HepG2 (cell line): ENCODE data around the gene C1GALT1. TPM values are rescaled to one million over a fixed set of nuclear protein-coding genes. Genes with fewer than 3 reads are reported as not detected.
A peak's percentile ranks its signal among the peaks of the same experiment; 100 is the strongest.

ENCODE experiments used
- ATAC-seq: fragments of 200-7000 bp; cut with Tn5 transposase; 3 replicates; pipeline ENCODE4 v1.9.1; 2020; ENCODE audit warnings: mild to moderate bottlenecking, moderate library complexity
- BruUV-seq: library from RNA; stranded (reverse); fragments of 400-500 nt; replicated peaks from 2 replicates; lab custom pipeline; 2021; lab: Mats Ljungman, UMichigan
- CTCF ChIA-PET: fragments of 300-600 bp; formaldehyde crosslinking; extraction: SDS; loops from one replicate; lab custom pipeline; 2021; ENCODE audit warnings: low total read pairs, inconsistent platforms, low intra/inter-chr PET ratio; lab: Yijun Ruan, JAX
- POLR2A ChIA-PET: fragments of 350-600 bp; sonication (Branson Sonifier 250); formaldehyde crosslinking; loops from one replicate; lab custom pipeline; 2020; ENCODE audit warnings: antibody characterized with exemption, inconsistent platforms; lab: Yijun Ruan, JAX
- DNase-seq: peaks from one replicate; pipeline ENCODE4 v3.0.0-alpha.2; 2015; ENCODE audit warnings: low spot score
- FAIRE-seq: peaks from 3 replicates; lab custom pipeline; 2011; peaks lifted over from hg19 to GRCh38; lab: Jason Lieb, UNC
- H2AFZ ChIP-seq: one replicate; pipeline ENCODE4 v1.6.1; 2011; ENCODE audit warnings: low read length, inconsistent platforms
- H3K27ac ChIP-seq: fragments of 300-600 bp; 3 replicates; pipeline ENCODE4 v1.8.0; 2011; ENCODE audit warnings: mixed run types, mild to moderate bottlenecking, mixed read lengths, low read length, inconsistent platforms; ENCODE audit not compliant: insufficient read depth; ENCODE audit errors: extremely low read length
- H3K27me3 ChIP-seq, 2 experiments: fragments of 200-600 bp in 1 of 2; 2 replicates in 1 of 2; 3 replicates in 1 of 2; pipeline versions ENCODE4 v1.6.0 to v1.8.0; 2011; ENCODE audit warnings: low read length in 2 of 2, mild to moderate bottlenecking in 2 of 2, moderate library complexity in 2 of 2, inconsistent platforms in 1 of 2; ENCODE audit not compliant: insufficient read depth in 2 of 2, control insufficient read depth in 1 of 2
- H3K36me3 ChIP-seq, 2 experiments: fragments of 200-600 bp in 1 of 2; replicated peaks in 1 of 2; 2 replicates in 1 of 2; 3 replicates in 1 of 2; pipeline versions ENCODE4 v1.5.1 to v1.8.0; 2011; ENCODE audit warnings: low read length in 2 of 2, inconsistent platforms in 1 of 2; ENCODE audit not compliant: insufficient read depth in 2 of 2, control insufficient read depth in 1 of 2
- H3K4me1 ChIP-seq: 2 replicates; pipeline ENCODE4 v1.5.1; 2012; ENCODE audit warnings: low read length, inconsistent platforms; ENCODE audit not compliant: insufficient read depth
- H3K4me2 ChIP-seq: 2 replicates; pipeline ENCODE4 v1.6.0; 2011; ENCODE audit warnings: low read depth, low read length, inconsistent platforms
- H3K4me3 ChIP-seq, 3 experiments: fragments of 200-600 bp in 1 of 3; sonication (generic), shearing (Covaris generic) in 1 of 3; replicated peaks in 1 of 3; 2 replicates each; pipeline ENCODE4 v1.5.1; 2011 to 2016; ENCODE audit warnings: low read length in 3 of 3, inconsistent platforms in 2 of 3, low read depth in 2 of 3, mild to moderate bottlenecking in 2 of 3, control low read depth in 1 of 3, mixed read lengths in 1 of 3; ENCODE audit not compliant: insufficient read depth in 1 of 3
- H3K79me2 ChIP-seq: one replicate; pipeline ENCODE4 v1.6.1; 2011; ENCODE audit warnings: low read length, inconsistent platforms; ENCODE audit not compliant: insufficient read depth
- H3K9ac ChIP-seq: 2 replicates; pipeline ENCODE4 v1.6.0; 2011; ENCODE audit warnings: mild to moderate bottlenecking, low read depth, low read length, inconsistent platforms; ENCODE audit not compliant: insufficient read depth
- H3K9me3 ChIP-seq: 2 replicates; pipeline ENCODE4 v1.5.1; 2012; ENCODE audit warnings: mild to moderate bottlenecking, low read length
- H4K20me1 ChIP-seq: 2 replicates; pipeline ENCODE4 v1.6.0; 2011; ENCODE audit warnings: inconsistent platforms, mild to moderate bottlenecking, low read length, moderate library complexity; ENCODE audit not compliant: insufficient read depth
- CEBPG ChIP-seq: IDR thresholded peaks from 2 replicates; pipeline ENCODE4 v1.6.1; 2016
- SAP130 ChIP-seq: IDR thresholded peaks from 2 replicates; pipeline ENCODE4 v1.6.1; 2016; ENCODE audit warnings: low read depth
- STAG1 ChIP-seq: sonication (generic); formaldehyde crosslinking; IDR thresholded peaks from 2 replicates; pipeline ENCODE4 v1.4.0; 2020; ENCODE audit warnings: missing genetic modification reagents
- ZBTB20 ChIP-seq: sonication (generic); formaldehyde crosslinking; IDR thresholded peaks from 2 replicates; pipeline ENCODE4 v1.8.1; 2023; ENCODE audit warnings: missing genetic modification reagents, low read depth, mild to moderate bottlenecking, borderline replicate concordance
- ZNF235 ChIP-seq: sonication (generic); formaldehyde crosslinking; IDR thresholded peaks from 2 replicates; pipeline ENCODE4 v1.8.1; 2023; ENCODE audit warnings: mild to moderate bottlenecking, missing genetic modification reagents, borderline replicate concordance
- ZNF292 ChIP-seq: sonication (generic); formaldehyde crosslinking; IDR thresholded peaks from 2 replicates; pipeline ENCODE4 v1.8.1; 2022; ENCODE audit warnings: mild to moderate bottlenecking, low read depth, missing genetic modification reagents, borderline replicate concordance
- ZNF441 ChIP-seq: sonication (generic); formaldehyde crosslinking; IDR thresholded peaks from 2 replicates; pipeline ENCODE4 v1.7.0; 2021; ENCODE audit warnings: missing genetic modification reagents, borderline replicate concordance
- WGBS: methylation state at CpG from one replicate; pipeline ENCODE4 v1.1.6; 2017; ENCODE audit warnings: low lambda C conversion rate; 5-methylcytosine and 5-hydroxymethylcytosine counted together
- in situ Hi-C: cut with HindIII; loops from 2 replicates; pipeline ENCODE4 v1.10.0; 2017; ENCODE audit warnings: low pct_unique_long_range_greater_than_20kb; ENCODE audit not compliant: extremely low pct_ligation_motif_present
- intact Hi-C: fragments of 100-400 bp; cut with micrococcal nuclease; formaldehyde crosslinking; loops from one replicate; pipeline ENCODE4 v1.10.0; 2022; ENCODE audit not compliant: unreplicated experiment
- polyA plus RNA-seq, 8 experiments: library from polyadenylated mRNA; depleted of rRNA in 3 of 8; stranded (reverse) in 7 of 8; unstranded in 1 of 8; fragments of >200 nt; fragmentation: Illumina TruSeq in 4 of 8; extraction: Trizol in 4 of 8; gene quantifications; 2 replicates each; pipeline versions ENCODE4 v1.2.1 to v1.2.3, GENCODE V29; 2011 to 2016; ENCODE audit warnings: low read depth in 4 of 8, missing spikeins in 1 of 8, mixed read lengths in 1 of 8; ENCODE audit not compliant: insufficient read depth in 1 of 8
- total RNA-seq, 5 experiments: library from RNA; depleted of rRNA; stranded (reverse); fragments of >200 nt; fragmentation: Illumina TruSeq; extraction: Trizol; gene quantifications; 2 replicates each; pipeline ENCODE4 v1.2.3, GENCODE V29; 2016; ENCODE audit warnings: low read depth in 1 of 5
- TF ChIP-seq, protein P1 (sequence below): sonication (generic); formaldehyde crosslinking; IDR thresholded peaks from 2 replicates; pipeline ENCODE4 v1.5.1; 2020; ENCODE audit warnings: missing genetic modification reagents, mild to moderate bottlenecking, borderline replicate concordance
- TF ChIP-seq, protein P2 (sequence below): sonication (generic); formaldehyde crosslinking; IDR thresholded peaks from 2 replicates; pipeline ENCODE4 v1.8.0; 2022; ENCODE audit warnings: mild to moderate bottlenecking, missing genetic modification reagents, moderate library complexity

C1GALT1 gene
- total and polyA plus RNA-seq, 2 of the 13 experiments (the other 11 are each of a cell fraction or from before 2014, with no cell fraction given): 57.1 to 65.9 TPM

DNA sequence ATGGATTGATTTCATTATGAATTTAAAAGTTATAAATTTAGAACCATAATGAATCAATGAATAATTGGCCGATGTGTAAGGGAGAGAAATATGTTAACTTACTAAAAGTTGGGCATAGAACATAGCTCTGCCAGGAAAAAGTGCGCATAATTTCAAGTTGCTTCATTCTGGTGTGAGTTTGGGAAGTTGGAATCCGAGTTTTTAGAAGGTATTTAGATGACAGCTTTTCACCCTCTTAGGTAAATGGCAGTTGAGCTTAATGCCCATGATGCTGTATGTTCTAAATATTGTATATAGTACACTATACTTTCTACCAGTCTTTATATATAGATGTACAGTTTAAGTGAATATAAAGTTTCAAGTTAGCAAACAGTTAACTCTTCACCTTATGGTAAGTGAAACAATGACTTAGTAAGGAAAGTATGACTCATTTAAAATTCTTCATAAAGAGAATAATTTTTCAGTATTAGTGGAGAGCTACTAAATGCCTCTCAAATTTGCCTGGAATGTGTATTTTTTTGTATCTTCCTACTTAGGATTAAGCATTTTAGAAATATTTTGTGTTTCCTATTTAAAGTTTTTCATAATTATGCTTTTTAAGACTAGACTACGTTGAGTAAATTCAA, 1.6 kb downstream of the C1GALT1 start:
- peaks cover 0 to 4% of the 10 kb centered on the region in 2 experiments; a peak in 2 of 5 replicates for H3K36me3 ChIP-seq
- TF ChIP-seq SAP130: peak; percentile 15; the same call in 1 of the 2 replicates
- TF ChIP-seq STAG1: no peak
- no peak for TF ChIP-seq ZNF441
- ChIA-PET POLR2A (interaction anchor here (0.7 to 3.8 kb wide), 4 partner anchors 9 to 84 kb away, joined by 3 to 22 read pairs (median 6); no protein-coding TSS in a partner anchor), CTCF (no interaction called here)
- intact Hi-C loops (loop anchor here (2.0 kb wide), 2 partner anchors 81 to 357 kb away; no protein-coding TSS in a partner anchor), in situ Hi-C loops (loop anchor here (5.0 kb wide), 1 partner anchor 82 kb away; no protein-coding TSS in a partner anchor)
- peak overlapping the region; percentile 79 to 96 (median 83) for H3K4me3 ChIP-seq
- BruUV-seq: TSS peak; percentile 58
- no peaks in the 10 kb centered on the region; a peak in 1 of 5 replicates for H3K27me3 ChIP-seq
- H3K4me2 ChIP-seq: peak overlapping the region; percentile 75
- peaks cover 80% of the 10 kb centered on the region for H3K79me2 ChIP-seq
- WGBS: 8% methylated on average over 4 of the region's 4 CpGs
- ATAC-seq (no peak), DNase-seq (no peak), FAIRE-seq (no peak)
- H3K9ac ChIP-seq: peak overlapping the region; percentile 92
- H2AFZ ChIP-seq: no peak overlapping the region
- H3K27ac ChIP-seq: peak overlapping the region; percentile 98
- peaks cover 63% of the 10 kb centered on the region for H3K4me1 ChIP-seq
- H4K20me1 ChIP-seq: peaks cover 29% of the 10 kb centered on the region
- H3K9me3 ChIP-seq: no peaks in the 10 kb centered on the region

DNA sequence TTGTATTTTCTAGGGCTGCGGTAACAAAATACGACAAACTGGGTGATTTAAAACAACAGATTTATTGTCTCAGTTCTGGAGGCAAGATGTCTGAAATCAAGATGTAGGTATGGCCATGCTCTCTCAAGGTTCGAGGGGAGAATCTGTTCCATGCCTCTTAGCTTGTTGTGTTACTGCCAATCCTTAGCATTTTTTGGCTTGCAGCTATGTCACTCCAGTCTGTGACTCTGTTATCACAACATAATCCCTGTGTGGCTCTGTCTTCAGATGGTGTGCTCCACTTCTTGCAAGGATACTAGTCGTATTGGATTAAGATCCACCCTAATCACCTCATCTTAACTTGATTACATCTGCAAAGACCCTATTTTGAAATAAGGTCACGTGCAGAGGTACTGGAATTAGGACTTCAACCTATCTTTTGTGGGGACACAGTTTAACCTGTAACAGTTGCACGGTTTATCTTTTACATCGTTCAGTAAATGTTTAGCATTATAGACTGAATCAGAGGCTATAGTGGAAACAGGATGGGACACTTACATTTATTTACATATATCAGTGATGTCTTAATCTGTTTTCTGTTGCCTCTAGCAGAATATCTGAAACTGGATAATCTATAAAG, 3.1 kb downstream of the C1GALT1 start:
- H3K27me3 ChIP-seq: no peaks in the 10 kb centered on the region; a peak in 1 of 5 replicates
- in situ Hi-C loops (no loop called here), intact Hi-C loops (loop anchor here (5.0 kb wide), 1 partner anchor 42 kb away; no protein-coding TSS in a partner anchor)
- peak overlapping the region; percentile 79 to 96 (median 83); a peak in 5 of 6 replicates for H3K4me3 ChIP-seq
- no peak for ATAC-seq
- peaks cover 81% of the 10 kb centered on the region for H3K79me2 ChIP-seq
- H3K4me1 ChIP-seq: peaks cover 62% of the 10 kb centered on the region
- peak overlapping the region; percentile 92 for H3K9ac ChIP-seq
- ChIA-PET CTCF (no interaction called here), POLR2A (interaction anchor here (1.4 kb wide), 1 partner anchor 9 kb away, joined by 5 read pairs; no protein-coding TSS in a partner anchor)
- H3K9me3 ChIP-seq: no peaks in the 10 kb centered on the region
- H3K27ac ChIP-seq: peak overlapping the region; percentile 98
- peak overlapping the region; percentile 75 for H3K4me2 ChIP-seq
- no TSS peak for BruUV-seq
- peaks cover 0 to 4% of the 10 kb centered on the region in 2 experiments; a peak in 3 of 5 replicates for H3K36me3 ChIP-seq
- H2AFZ ChIP-seq: no peak overlapping the region
- H4K20me1 ChIP-seq: peaks cover 41% of the 10 kb centered on the region
- FAIRE-seq: no peak
- WGBS: 27% methylated on average over 7 of the region's 7 CpGs
- DNase-seq: no peak
- TF ChIP-seq ZNF235 (CRISPR knock-in tag) (no peak), ZBTB20 (CRISPR knock-in tag) (peak; percentile 69; the same call in 1 of the 2 replicates), CEBPG (CRISPR knock-in tag) (0 out of 2 replicates have a peak, but pooled peaks have one; percentile 15), SAP130 (peak; percentile 26; the same call in 1 of the 2 replicates), ZNF292 (CRISPR knock-in tag) (no peak)
- TF ChIP-seq, protein P1, sequence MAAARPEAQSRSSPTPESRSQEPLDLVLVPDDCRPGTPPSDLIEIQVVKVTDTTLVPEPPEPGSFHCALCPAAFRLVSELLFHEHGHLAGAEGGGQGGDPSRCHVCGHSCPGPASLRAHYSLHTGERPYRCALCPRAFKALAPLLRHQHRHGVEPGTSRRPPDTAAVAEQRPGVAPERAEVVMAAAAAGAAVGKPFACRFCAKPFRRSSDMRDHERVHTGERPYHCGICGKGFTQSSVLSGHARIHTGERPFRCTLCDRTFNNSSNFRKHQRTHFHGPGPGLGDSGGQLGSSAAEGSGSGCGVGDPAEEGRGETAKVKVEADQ (CRISPR knock-in tag): no peak
- TF ChIP-seq, protein P2, sequence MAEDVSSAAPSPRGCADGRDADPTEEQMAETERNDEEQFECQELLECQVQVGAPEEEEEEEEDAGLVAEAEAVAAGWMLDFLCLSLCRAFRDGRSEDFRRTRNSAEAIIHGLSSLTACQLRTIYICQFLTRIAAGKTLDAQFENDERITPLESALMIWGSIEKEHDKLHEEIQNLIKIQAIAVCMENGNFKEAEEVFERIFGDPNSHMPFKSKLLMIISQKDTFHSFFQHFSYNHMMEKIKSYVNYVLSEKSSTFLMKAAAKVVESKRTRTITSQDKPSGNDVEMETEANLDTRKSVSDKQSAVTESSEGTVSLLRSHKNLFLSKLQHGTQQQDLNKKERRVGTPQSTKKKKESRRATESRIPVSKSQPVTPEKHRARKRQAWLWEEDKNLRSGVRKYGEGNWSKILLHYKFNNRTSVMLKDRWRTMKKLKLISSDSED (CRISPR knock-in tag): no peak
